Liver (tissue), 9 donors: ENCODE measurements around the gene PCMTD2. TPM values are rescaled to one million over a fixed set of nuclear protein-coding genes. Genes with fewer than 3 reads are reported as not detected.

Experiments used
- DNase-seq: peaks from one replicate; pipeline ENCODE4 v3.0.0-alpha.2; 2017; ENCODE audit warnings: low spot score
- H3K27ac ChIP-seq, 2 donors: one replicate each; pipeline ENCODE4 v1.7.0; 2013; ENCODE audit warnings: inconsistent platforms in 2 of 2, low read length in 2 of 2, control low read depth in 1 of 2, low read depth in 1 of 2, mild to moderate bottlenecking in 1 of 2
- H3K27me3 ChIP-seq, 4 donors: one replicate each; pipeline versions ENCODE4 v1.6.1 to v1.7.0; 2013; ENCODE audit warnings: low read length in 3 of 4, inconsistent platforms in 1 of 4, mild to moderate bottlenecking in 1 of 4, moderate library complexity in 1 of 4; ENCODE audit not compliant: control insufficient read depth in 4 of 4, insufficient read depth in 4 of 4
- H3K36me3 ChIP-seq, 4 donors: one replicate each; pipeline versions ENCODE4 v1.6.1 to v1.7.0; 2013; ENCODE audit warnings: low read length in 3 of 4, mild to moderate bottlenecking in 3 of 4, low read depth in 1 of 4, moderate library complexity in 1 of 4; ENCODE audit not compliant: control insufficient read depth in 4 of 4, insufficient read depth in 3 of 4
- H3K4me1 ChIP-seq, 4 donors: one replicate each; pipeline versions ENCODE4 v1.6.1 to v1.7.0; 2013; ENCODE audit warnings: low read length in 3 of 4, mild to moderate bottlenecking in 3 of 4, moderate library complexity in 1 of 4; ENCODE audit not compliant: control insufficient read depth in 4 of 4, insufficient read depth in 4 of 4
- H3K4me3 ChIP-seq, 3 donors: one replicate each; pipeline versions ENCODE4 v1.6.1 to v1.7.0; 2013; ENCODE audit warnings: low read length in 3 of 3, control low read depth in 1 of 3, low read depth in 1 of 3, mild to moderate bottlenecking in 1 of 3
- H3K9ac ChIP-seq, 2 donors: one replicate each; pipeline ENCODE4 v1.7.0; 2013; ENCODE audit warnings: low read length in 2 of 2, mild to moderate bottlenecking in 2 of 2, moderate library complexity in 2 of 2, control low read depth in 1 of 2, low read depth in 1 of 2
- H3K9me3 ChIP-seq, 4 donors: one replicate each; pipeline versions ENCODE4 v1.6.1 to v1.7.0; 2013; ENCODE audit warnings: low read length in 3 of 4; ENCODE audit not compliant: control insufficient read depth in 4 of 4
- EGR1 ChIP-seq, 2 donors: IDR thresholded peaks; 2 replicates each; pipeline ENCODE4 v1.6.1; 2016 to 2018; ENCODE audit warnings: antibody characterized with exemption in 2 of 2, low read depth in 2 of 2
- FOXA1 ChIP-seq: IDR thresholded peaks from 2 replicates; pipeline ENCODE4 v1.6.1; 2016; ENCODE audit warnings: antibody characterized with exemption
- HNF4A ChIP-seq, 2 donors: conservative IDR thresholded peaks; 2 replicates each; pipeline ENCODE4 v1.6.1; 2016; ENCODE audit warnings: antibody characterized with exemption in 2 of 2, mild to moderate bottlenecking in 2 of 2
- HNF4G ChIP-seq: IDR thresholded peaks from 2 replicates; pipeline ENCODE4 v1.6.1; 2016; ENCODE audit warnings: antibody characterized with exemption
- JUND ChIP-seq, 2 donors: IDR thresholded peaks; 2 replicates each; pipeline ENCODE4 v1.6.1; 2016; ENCODE audit warnings: antibody characterized with exemption in 2 of 2
- NR2F2 ChIP-seq: IDR thresholded peaks from 2 replicates; pipeline ENCODE4 v1.6.1; 2016; ENCODE audit warnings: antibody characterized with exemption
- TAF1 ChIP-seq: conservative IDR thresholded peaks from 2 replicates; pipeline ENCODE4 v1.6.1; 2016; ENCODE audit warnings: antibody characterized with exemption, mild to moderate bottlenecking
- WGBS: extraction: QIAGEN DNeasy Blood & Tissue Kit; methylation state at CpG from one replicate; pipeline ENCODE4 v1.1.7; 2013; 5-methylcytosine and 5-hydroxymethylcytosine counted together
- polyA plus RNA-seq, 2 donors: library from polyadenylated mRNA; stranded (reverse) in 1 of 2; unstranded in 1 of 2; fragments of 200-250 nt in 1 of 2; fragments of >200 nt in 1 of 2; fragmentation: Nextera tagmentation in 1 of 2; extraction: Ambion mirVana in 1 of 2; gene quantifications; one replicate each; pipeline versions ENCODE4 v1.2.1 to v1.2.3, GENCODE V29; 2013 to 2015
- total RNA-seq, 2 donors: library from RNA; depleted of rRNA; stranded (reverse); fragments of >200 nt; gene quantifications; one replicate each; pipeline ENCODE4 v1.2.3, GENCODE V29; 2014
- TF ChIP-seq, protein P1 (sequence below): fragments of 150-350 bp; IDR thresholded peaks from 2 replicates; pipeline ENCODE4 v1.5.1; 2017; ENCODE audit warnings: improper control_type of control experiment, low read depth, low read length; ENCODE audit not compliant: missing input control
- TF ChIP-seq, protein P2 (sequence below): IDR thresholded peaks from 2 replicates; pipeline ENCODE4 v1.6.1; 2016; ENCODE audit warnings: antibody characterized with exemption, mild to moderate bottlenecking
- TF ChIP-seq, protein P3 (sequence below): IDR thresholded peaks from 2 replicates; pipeline ENCODE4 v1.6.1; 2016; ENCODE audit warnings: antibody characterized with exemption
- donor health status: healthy.
- donor health status: healthy.
- donor health status: healthy.
- donor health status: healthy.
- donor health status: healthy.

PCMTD2 gene
- total and polyA plus RNA-seq, 4 donors: 12.7 to 74.4 (median 25.4) TPM

DNA sequence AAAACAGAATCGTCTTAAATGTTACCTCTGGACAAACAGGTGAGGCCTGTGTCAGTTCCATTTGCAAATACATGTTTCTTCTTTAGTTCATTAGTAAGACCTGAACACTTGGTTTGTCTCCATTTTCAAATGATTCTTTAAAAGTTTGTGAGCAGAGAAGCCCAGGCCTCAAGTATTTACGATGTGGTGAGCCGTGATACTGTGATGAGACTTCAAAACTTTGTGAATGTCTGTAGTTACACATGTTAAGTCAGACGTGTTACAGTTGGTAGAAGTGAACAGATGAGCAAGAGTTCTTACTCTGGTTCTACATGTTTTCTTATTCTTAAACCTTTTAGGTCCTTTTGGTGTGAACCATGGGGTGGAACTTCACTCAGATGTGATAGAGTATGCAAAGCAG is 8.5 kb downstream of the PCMTD2 start:
- WGBS: 90% methylated on average over 4 of the region's 4 CpGs
- H3K36me3 ChIP-seq: peaks cover 2 to 18% (median 13%) of the 10 kb centered on the region in 4 donors
- TF ChIP-seq, protein P1, sequence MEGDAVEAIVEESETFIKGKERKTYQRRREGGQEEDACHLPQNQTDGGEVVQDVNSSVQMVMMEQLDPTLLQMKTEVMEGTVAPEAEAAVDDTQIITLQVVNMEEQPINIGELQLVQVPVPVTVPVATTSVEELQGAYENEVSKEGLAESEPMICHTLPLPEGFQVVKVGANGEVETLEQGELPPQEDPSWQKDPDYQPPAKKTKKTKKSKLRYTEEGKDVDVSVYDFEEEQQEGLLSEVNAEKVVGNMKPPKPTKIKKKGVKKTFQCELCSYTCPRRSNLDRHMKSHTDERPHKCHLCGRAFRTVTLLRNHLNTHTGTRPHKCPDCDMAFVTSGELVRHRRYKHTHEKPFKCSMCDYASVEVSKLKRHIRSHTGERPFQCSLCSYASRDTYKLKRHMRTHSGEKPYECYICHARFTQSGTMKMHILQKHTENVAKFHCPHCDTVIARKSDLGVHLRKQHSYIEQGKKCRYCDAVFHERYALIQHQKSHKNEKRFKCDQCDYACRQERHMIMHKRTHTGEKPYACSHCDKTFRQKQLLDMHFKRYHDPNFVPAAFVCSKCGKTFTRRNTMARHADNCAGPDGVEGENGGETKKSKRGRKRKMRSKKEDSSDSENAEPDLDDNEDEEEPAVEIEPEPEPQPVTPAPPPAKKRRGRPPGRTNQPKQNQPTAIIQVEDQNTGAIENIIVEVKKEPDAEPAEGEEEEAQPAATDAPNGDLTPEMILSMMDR: no peak
- no peak for TF ChIP-seq EGR1 (IDR thresholded peaks at IDR 0.05; ENCODE audit: low read depth in 2 of 2)

DNA sequence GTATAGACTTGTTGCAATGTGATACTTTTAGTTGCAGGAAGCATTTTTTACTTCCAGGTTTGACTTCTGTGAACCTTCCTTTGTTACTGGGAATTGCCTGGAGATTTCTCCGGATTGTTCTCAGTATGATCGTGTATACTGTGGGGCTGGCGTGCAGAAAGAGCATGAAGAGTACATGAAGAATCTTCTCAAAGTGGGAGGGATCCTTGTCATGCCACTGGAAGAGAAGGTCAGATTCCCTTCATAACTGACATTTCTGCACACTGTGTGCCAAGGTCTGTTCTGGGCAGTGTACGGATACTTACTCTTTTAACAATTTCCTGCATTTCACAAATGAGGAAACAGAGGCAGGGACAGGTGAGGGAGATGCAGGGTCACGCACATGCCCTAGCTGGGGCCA is 9.7 kb downstream of the PCMTD2 start:
- TF ChIP-seq, protein P2, sequence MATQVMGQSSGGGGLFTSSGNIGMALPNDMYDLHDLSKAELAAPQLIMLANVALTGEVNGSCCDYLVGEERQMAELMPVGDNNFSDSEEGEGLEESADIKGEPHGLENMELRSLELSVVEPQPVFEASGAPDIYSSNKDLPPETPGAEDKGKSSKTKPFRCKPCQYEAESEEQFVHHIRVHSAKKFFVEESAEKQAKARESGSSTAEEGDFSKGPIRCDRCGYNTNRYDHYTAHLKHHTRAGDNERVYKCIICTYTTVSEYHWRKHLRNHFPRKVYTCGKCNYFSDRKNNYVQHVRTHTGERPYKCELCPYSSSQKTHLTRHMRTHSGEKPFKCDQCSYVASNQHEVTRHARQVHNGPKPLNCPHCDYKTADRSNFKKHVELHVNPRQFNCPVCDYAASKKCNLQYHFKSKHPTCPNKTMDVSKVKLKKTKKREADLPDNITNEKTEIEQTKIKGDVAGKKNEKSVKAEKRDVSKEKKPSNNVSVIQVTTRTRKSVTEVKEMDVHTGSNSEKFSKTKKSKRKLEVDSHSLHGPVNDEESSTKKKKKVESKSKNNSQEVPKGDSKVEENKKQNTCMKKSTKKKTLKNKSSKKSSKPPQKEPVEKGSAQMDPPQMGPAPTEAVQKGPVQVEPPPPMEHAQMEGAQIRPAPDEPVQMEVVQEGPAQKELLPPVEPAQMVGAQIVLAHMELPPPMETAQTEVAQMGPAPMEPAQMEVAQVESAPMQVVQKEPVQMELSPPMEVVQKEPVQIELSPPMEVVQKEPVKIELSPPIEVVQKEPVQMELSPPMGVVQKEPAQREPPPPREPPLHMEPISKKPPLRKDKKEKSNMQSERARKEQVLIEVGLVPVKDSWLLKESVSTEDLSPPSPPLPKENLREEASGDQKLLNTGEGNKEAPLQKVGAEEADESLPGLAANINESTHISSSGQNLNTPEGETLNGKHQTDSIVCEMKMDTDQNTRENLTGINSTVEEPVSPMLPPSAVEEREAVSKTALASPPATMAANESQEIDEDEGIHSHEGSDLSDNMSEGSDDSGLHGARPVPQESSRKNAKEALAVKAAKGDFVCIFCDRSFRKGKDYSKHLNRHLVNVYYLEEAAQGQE: no peak
- no peak for TF ChIP-seq TAF1
- TF ChIP-seq FOXA1: no peak
- no peak for TF ChIP-seq HNF4G
- no peak for TF ChIP-seq JUND (IDR thresholded peaks at IDR 0.05)
- TF ChIP-seq, protein P1: no peak
- TF ChIP-seq, protein P3, sequence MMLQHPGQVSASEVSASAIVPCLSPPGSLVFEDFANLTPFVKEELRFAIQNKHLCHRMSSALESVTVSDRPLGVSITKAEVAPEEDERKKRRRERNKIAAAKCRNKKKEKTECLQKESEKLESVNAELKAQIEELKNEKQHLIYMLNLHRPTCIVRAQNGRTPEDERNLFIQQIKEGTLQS: no peak
- no peak for TF ChIP-seq HNF4A (conservative IDR thresholded peaks at IDR 0.05)
- TF ChIP-seq EGR1 (IDR thresholded peaks at IDR 0.05; ENCODE audit: low read depth in 2 of 2): no peak
- TF ChIP-seq NR2F2: no peak
- H3K4me1 ChIP-seq: peaks cover 0 to 4% (median 0%) of the 10 kb centered on the region in 4 donors
- no peak overlapping the region for H3K4me3 ChIP-seq
- DNase-seq: no peak
- WGBS: 84% methylated on average over 5 of the region's 5 CpGs
- H3K27ac ChIP-seq: no peak overlapping the region
- peaks cover 2 to 18% (median 13%) of the 10 kb centered on the region in 4 donors for H3K36me3 ChIP-seq
- no peak overlapping the region for H3K9ac ChIP-seq
- no peaks in the 10 kb centered on the region for H3K27me3 ChIP-seq
- no peaks in the 10 kb centered on the region for H3K9me3 ChIP-seq

More for the DNA sequence above, 8.5 kb downstream of the PCMTD2 start:
- Histone ChIP-seq H3K4me1 (peaks cover 0 to 4% (median 0%) of the 10 kb centered on the region in 4 donors), H3K4me3 (no peak overlapping the region), H3K27me3 (no peaks in the 10 kb centered on the region), H3K27ac (no peak overlapping the region), H3K9ac (no peak overlapping the region), H3K9me3 (no peaks in the 10 kb centered on the region)
- no peak for DNase-seq
